ENCODE measurements around the gene HOXC13.
A peak's percentile ranks its signal among the peaks of the same experiment; 100 is the strongest.

Gene HOXC13

GRCh38 chr12:53931844-53932581 is 6.6 kb upstream of the HOXC13 start:
- in situ Hi-C loops (cut with MboI; ENCODE audit: low sequenced_read_pairs) = no loop called here
- peaks cover 69% of the 10 kb centered on the region for H3K27me3 ChIP-seq (ENCODE audit: low read depth)
- DNase-seq (ENCODE audit: low spot score in 2 of 2) = no peak
- no peaks in the 10 kb centered on the region for H3K36me3 ChIP-seq (replicated peaks)
- no peak overlapping the region for H3K4me3 ChIP-seq
- 0 out of 2 replicates have a peak, but pooled peaks cover 2% of the 10 kb centered on the region for H3K4me1 ChIP-seq
- no peaks in the 10 kb centered on the region for H3K9me3 ChIP-seq

GRCh38 chr12:53932915-53933314 is 5.7 kb upstream of the HOXC13 start:
- Histone ChIP-seq H3K4me1 (peaks cover 3% of the 10 kb centered on the region), H3K4me3 (no peak overlapping the region), H3K9me3 (no peaks in the 10 kb centered on the region), H3K27me3 (ENCODE audit: low read depth) (peaks cover 61% of the 10 kb centered on the region), H3K36me3 (replicated peaks) (no peaks in the 10 kb centered on the region)
- DNase-seq (ENCODE audit: low spot score in 2 of 2) = no peak
- in situ Hi-C loops (cut with MboI; ENCODE audit: low sequenced_read_pairs) = no loop called here

GRCh38 chr12:53935383-53936341 is 3.0 kb upstream of the HOXC13 start:
- H3K36me3 ChIP-seq (replicated peaks) = no peaks in the 10 kb centered on the region
- H3K27me3 ChIP-seq (ENCODE audit: low read depth) = peaks cover 36% of the 10 kb centered on the region
- H3K4me3 ChIP-seq = no peak overlapping the region
- in situ Hi-C loops (cut with MboI; ENCODE audit: low sequenced_read_pairs) = no loop called here
- no peak for DNase-seq (ENCODE audit: low spot score in 2 of 2)
- H3K9me3 ChIP-seq = no peaks in the 10 kb centered on the region
- H3K4me1 ChIP-seq = peaks cover 12% of the 10 kb centered on the region

GRCh38 chr12:53937099-53937498 is 1.5 kb upstream of the HOXC13 start:
- H3K36me3 ChIP-seq (replicated peaks) = no peaks in the 10 kb centered on the region
- H3K9me3 ChIP-seq = no peaks in the 10 kb centered on the region
- in situ Hi-C loops (cut with MboI; ENCODE audit: low sequenced_read_pairs) = no loop called here
- H3K4me3 ChIP-seq = no peak overlapping the region
- peaks cover 22% of the 10 kb centered on the region for H3K4me1 ChIP-seq
- DNase-seq (ENCODE audit: low spot score in 2 of 2) = no peak
- peaks cover 21% of the 10 kb centered on the region for H3K27me3 ChIP-seq (ENCODE audit: low read depth)

- no peak for DNase-seq (ENCODE audit: low spot score in 2 of 2)
- no peaks in the 10 kb centered on the region for H3K36me3 ChIP-seq (replicated peaks)
- in situ Hi-C loops (cut with MboI; ENCODE audit: low sequenced_read_pairs) = no loop called here
- H3K4me1 ChIP-seq = peaks cover 22% of the 10 kb centered on the region
- H3K9me3 ChIP-seq = no peaks in the 10 kb centered on the region
- H3K4me3 ChIP-seq = peak overlapping the region; percentile 46
- peaks cover 17% of the 10 kb centered on the region for H3K27me3 ChIP-seq (ENCODE audit: low read depth)
These were observed 870 bp upstream of the HOXC13 start for GRCh38 chr12:53937596-53938325.

GRCh38 chr12:53939141-53940108 is 794 bp downstream of the HOXC13 start:
- H3K9me3 ChIP-seq = no peaks in the 10 kb centered on the region
- peaks cover 25% of the 10 kb centered on the region for H3K4me1 ChIP-seq
- peak; percentile 28 to 65 for DNase-seq (ENCODE audit: low spot score in 2 of 2)
- no peaks in the 10 kb centered on the region for H3K36me3 ChIP-seq (replicated peaks)
- peaks cover 12% of the 10 kb centered on the region for H3K27me3 ChIP-seq (ENCODE audit: low read depth)
- in situ Hi-C loops (cut with MboI; ENCODE audit: low sequenced_read_pairs) = no loop called here
- peak overlapping the region; percentile 46 for H3K4me3 ChIP-seq

- DNase-seq (ENCODE audit: low spot score in 2 of 2) = no peak
- Histone ChIP-seq H3K36me3 (replicated peaks) (no peaks in the 10 kb centered on the region), H3K27me3 (ENCODE audit: low read depth) (peaks cover 5% of the 10 kb centered on the region), H3K9me3 (no peaks in the 10 kb centered on the region), H3K4me1 (peaks cover 25% of the 10 kb centered on the region), H3K4me3 (peak overlapping the region; percentile 46)
- in situ Hi-C loops (cut with MboI; ENCODE audit: low sequenced_read_pairs) = no loop called here
These were observed 1.9 kb downstream of the HOXC13 start for GRCh38 chr12:53940443-53941014.

- Histone ChIP-seq H3K9me3 (no peaks in the 10 kb centered on the region), H3K4me3 (no peak overlapping the region), H3K4me1 (peaks cover 23% of the 10 kb centered on the region), H3K27me3 (ENCODE audit: low read depth) (no peaks in the 10 kb centered on the region), H3K36me3 (replicated peaks) (no peaks in the 10 kb centered on the region; the same call in 1 of the 2 replicates)
- in situ Hi-C loops (cut with MboI; ENCODE audit: low sequenced_read_pairs) = no loop called here
- no peak for DNase-seq (ENCODE audit: low spot score in 2 of 2)
These were observed 2.6 kb downstream of the HOXC13 start for GRCh38 chr12:53941187-53941586.

GRCh38 chr12:53941750-53942149 is 3.1 kb downstream of the HOXC13 start:
- in situ Hi-C loops (cut with MboI; ENCODE audit: low sequenced_read_pairs) = no loop called here
- Histone ChIP-seq H3K9me3 (no peaks in the 10 kb centered on the region), H3K36me3 (replicated peaks) (no peaks in the 10 kb centered on the region; the same call in 1 of the 2 replicates), H3K4me1 (peaks cover 23% of the 10 kb centered on the region), H3K27me3 (ENCODE audit: low read depth) (no peaks in the 10 kb centered on the region), H3K4me3 (no peak overlapping the region; the same call in 1 of the 2 replicates)
- no peak for DNase-seq (ENCODE audit: low spot score in 2 of 2)

GRCh38 chr12:53942467-53942997 is 3.9 kb downstream of the HOXC13 start:
- no peak overlapping the region for H3K4me3 ChIP-seq
- H3K27me3 ChIP-seq (ENCODE audit: low read depth) = no peaks in the 10 kb centered on the region
- in situ Hi-C loops (cut with MboI; ENCODE audit: low sequenced_read_pairs) = no loop called here

GRCh38 chr12:53944209-53944608 is 5.6 kb downstream of the HOXC13 start:
- DNase-seq (ENCODE audit: low spot score in 2 of 2) = no peak
- in situ Hi-C loops (cut with MboI; ENCODE audit: low sequenced_read_pairs) = no loop called here
- Histone ChIP-seq H3K27me3 (ENCODE audit: low read depth) (no peaks in the 10 kb centered on the region), H3K9me3 (no peaks in the 10 kb centered on the region), H3K4me1 (peaks cover 18% of the 10 kb centered on the region), H3K4me3 (no peak overlapping the region), H3K36me3 (replicated peaks) (no peaks in the 10 kb centered on the region; the same call in 1 of the 2 replicates)

More at GRCh38 chr12:53942467-53942997, 3.9 kb downstream of the HOXC13 start:
- peaks cover 23% of the 10 kb centered on the region for H3K4me1 ChIP-seq
- H3K9me3 ChIP-seq = no peaks in the 10 kb centered on the region
- no peak for DNase-seq (ENCODE audit: low spot score in 2 of 2)
- no peaks in the 10 kb centered on the region; the same call in 1 of the 2 replicates for H3K36me3 ChIP-seq (replicated peaks)

All from HAP-1 (cell line).